ENCODE results near the gene GAGE10.

GAGE10 gene

GRCh38 chrX:49303346-49303745 is at the start of gene GAGE10:
GAGE10 (plus strand) TSS chrX:49303646; CDS start chrX:49304860, 1,214 bp downstream.
- H3K9me3 ChIP-seq (ENCODE audit: control insufficient read depth in 1 of 2, low read length in 2 of 2): no peaks in the 10 kb centered on the region
- H3K27me3 ChIP-seq (ENCODE audit: low read depth, low read length): no peaks in the 10 kb centered on the region
- H3K36me3 ChIP-seq (ENCODE audit: control insufficient read depth in 1 of 2, insufficient read depth in 2 of 2, low read length in 2 of 2): no peaks in the 10 kb centered on the region
- H3K4me3 ChIP-seq (ENCODE audit: low read depth in 1 of 2, low read length in 2 of 2): no peak within 1 kb of the TSS
- no peaks in the 10 kb centered on the region for H3K4me1 ChIP-seq (ENCODE audit: control insufficient read depth in 1 of 2, insufficient read depth in 2 of 2, low read length in 2 of 2)
- no peak within 1 kb of the TSS for H3K27ac ChIP-seq (ENCODE audit: low read length)

- Histone ChIP-seq H3K4me1 (ENCODE audit: control insufficient read depth in 1 of 2, insufficient read depth in 2 of 2, low read length in 2 of 2) (no peaks in the 10 kb centered on the region), H3K4me3 (ENCODE audit: low read depth in 1 of 2, low read length in 2 of 2) (no peak overlapping the region), H3K27me3 (ENCODE audit: low read depth, low read length) (no peaks in the 10 kb centered on the region), H3K27ac (ENCODE audit: low read length) (no peak overlapping the region), H3K9me3 (ENCODE audit: control insufficient read depth in 1 of 2, low read length in 2 of 2) (no peaks in the 10 kb centered on the region), H3K36me3 (ENCODE audit: control insufficient read depth in 1 of 2, insufficient read depth in 2 of 2, low read length in 2 of 2) (peaks cover 0 to 8% of the 10 kb centered on the region in 2 donors)
Observed at GRCh38 chrX:49254639-49255038, 48.8 kb upstream of the GAGE10 start.

- Histone ChIP-seq H3K9me3 (ENCODE audit: control insufficient read depth in 1 of 2, low read length in 2 of 2) (no peaks in the 10 kb centered on the region), H3K27me3 (ENCODE audit: low read depth, low read length) (no peaks in the 10 kb centered on the region), H3K27ac (ENCODE audit: low read length) (no peak overlapping the region), H3K36me3 (ENCODE audit: control insufficient read depth in 1 of 2, insufficient read depth in 2 of 2, low read length in 2 of 2) (no peaks in the 10 kb centered on the region), H3K4me1 (ENCODE audit: control insufficient read depth in 1 of 2, insufficient read depth in 2 of 2, low read length in 2 of 2) (no peaks in the 10 kb centered on the region), H3K4me3 (ENCODE audit: low read depth in 1 of 2, low read length in 2 of 2) (no peak overlapping the region)
Observed at GRCh38 chrX:49256268-49256995, 47.0 kb upstream of the GAGE10 start.

- H3K36me3 ChIP-seq (ENCODE audit: control insufficient read depth in 1 of 2, insufficient read depth in 2 of 2, low read length in 2 of 2): no peaks in the 10 kb centered on the region
- H3K9me3 ChIP-seq (ENCODE audit: control insufficient read depth in 1 of 2, low read length in 2 of 2): no peaks in the 10 kb centered on the region
- H3K4me1 ChIP-seq (ENCODE audit: control insufficient read depth in 1 of 2, insufficient read depth in 2 of 2, low read length in 2 of 2): no peaks in the 10 kb centered on the region
- H3K27me3 ChIP-seq (ENCODE audit: low read depth, low read length): no peaks in the 10 kb centered on the region
- no peak overlapping the region for H3K4me3 ChIP-seq (ENCODE audit: low read depth in 1 of 2, low read length in 2 of 2)
- no peak overlapping the region for H3K27ac ChIP-seq (ENCODE audit: low read length)
Observed at GRCh38 chrX:49257074-49257790, 46.2 kb upstream of the GAGE10 start.

GRCh38 chrX:49257846-49258748 is 45.3 kb upstream of the GAGE10 start:
- H3K4me1 ChIP-seq (ENCODE audit: control insufficient read depth in 1 of 2, insufficient read depth in 2 of 2, low read length in 2 of 2): no peaks in the 10 kb centered on the region
- H3K27me3 ChIP-seq (ENCODE audit: low read depth, low read length): no peaks in the 10 kb centered on the region
- H3K36me3 ChIP-seq (ENCODE audit: control insufficient read depth in 1 of 2, insufficient read depth in 2 of 2, low read length in 2 of 2): no peaks in the 10 kb centered on the region
- H3K4me3 ChIP-seq (ENCODE audit: low read depth in 1 of 2, low read length in 2 of 2): no peak overlapping the region
- no peak overlapping the region for H3K27ac ChIP-seq (ENCODE audit: low read length)
- no peaks in the 10 kb centered on the region for H3K9me3 ChIP-seq (ENCODE audit: control insufficient read depth in 1 of 2, low read length in 2 of 2)

GRCh38 chrX:49258749-49259124 is 44.7 kb upstream of the GAGE10 start:
- no peak overlapping the region for H3K4me3 ChIP-seq (ENCODE audit: low read depth in 1 of 2, low read length in 2 of 2)
- H3K9me3 ChIP-seq (ENCODE audit: control insufficient read depth in 1 of 2, low read length in 2 of 2): no peaks in the 10 kb centered on the region
- H3K27ac ChIP-seq (ENCODE audit: low read length): no peak overlapping the region
- H3K36me3 ChIP-seq (ENCODE audit: control insufficient read depth in 1 of 2, insufficient read depth in 2 of 2, low read length in 2 of 2): no peaks in the 10 kb centered on the region
- H3K4me1 ChIP-seq (ENCODE audit: control insufficient read depth in 1 of 2, insufficient read depth in 2 of 2, low read length in 2 of 2): no peaks in the 10 kb centered on the region
- H3K27me3 ChIP-seq (ENCODE audit: low read depth, low read length): no peaks in the 10 kb centered on the region

GRCh38 chrX:49260221-49260985 is 43.0 kb upstream of the GAGE10 start:
- H3K4me3 ChIP-seq (ENCODE audit: low read depth in 1 of 2, low read length in 2 of 2): no peak overlapping the region
- no peak overlapping the region for H3K27ac ChIP-seq (ENCODE audit: low read length)
- no peaks in the 10 kb centered on the region for H3K9me3 ChIP-seq (ENCODE audit: control insufficient read depth in 1 of 2, low read length in 2 of 2)
- no peaks in the 10 kb centered on the region for H3K27me3 ChIP-seq (ENCODE audit: low read depth, low read length)
- H3K4me1 ChIP-seq (ENCODE audit: control insufficient read depth in 1 of 2, insufficient read depth in 2 of 2, low read length in 2 of 2): no peaks in the 10 kb centered on the region
- H3K36me3 ChIP-seq (ENCODE audit: control insufficient read depth in 1 of 2, insufficient read depth in 2 of 2, low read length in 2 of 2): no peaks in the 10 kb centered on the region

GRCh38 chrX:49262603-49263002 is 40.8 kb upstream of the GAGE10 start:
- no peaks in the 10 kb centered on the region for H3K27me3 ChIP-seq (ENCODE audit: low read depth, low read length)
- no peak overlapping the region for H3K4me3 ChIP-seq (ENCODE audit: low read depth in 1 of 2, low read length in 2 of 2)
- H3K27ac ChIP-seq (ENCODE audit: low read length): no peak overlapping the region
- no peaks in the 10 kb centered on the region for H3K36me3 ChIP-seq (ENCODE audit: control insufficient read depth in 1 of 2, insufficient read depth in 2 of 2, low read length in 2 of 2)
- H3K9me3 ChIP-seq (ENCODE audit: control insufficient read depth in 1 of 2, low read length in 2 of 2): no peaks in the 10 kb centered on the region
- H3K4me1 ChIP-seq (ENCODE audit: control insufficient read depth in 1 of 2, insufficient read depth in 2 of 2, low read length in 2 of 2): no peaks in the 10 kb centered on the region

- Histone ChIP-seq H3K27me3 (ENCODE audit: low read depth, low read length) (no peaks in the 10 kb centered on the region), H3K4me3 (ENCODE audit: low read depth in 1 of 2, low read length in 2 of 2) (no peak overlapping the region), H3K9me3 (ENCODE audit: control insufficient read depth in 1 of 2, low read length in 2 of 2) (no peaks in the 10 kb centered on the region), H3K36me3 (ENCODE audit: control insufficient read depth in 1 of 2, insufficient read depth in 2 of 2, low read length in 2 of 2) (no peaks in the 10 kb centered on the region), H3K4me1 (ENCODE audit: control insufficient read depth in 1 of 2, insufficient read depth in 2 of 2, low read length in 2 of 2) (no peaks in the 10 kb centered on the region), H3K27ac (ENCODE audit: low read length) (no peak overlapping the region)
Observed at GRCh38 chrX:49263631-49264030, 39.8 kb upstream of the GAGE10 start.

- Histone ChIP-seq H3K36me3 (ENCODE audit: control insufficient read depth in 1 of 2, insufficient read depth in 2 of 2, low read length in 2 of 2) (no peaks in the 10 kb centered on the region), H3K9me3 (ENCODE audit: control insufficient read depth in 1 of 2, low read length in 2 of 2) (no peaks in the 10 kb centered on the region), H3K27ac (ENCODE audit: low read length) (no peak within 1 kb of the TSS), H3K4me1 (ENCODE audit: control insufficient read depth in 1 of 2, insufficient read depth in 2 of 2, low read length in 2 of 2) (no peaks in the 10 kb centered on the region), H3K27me3 (ENCODE audit: low read depth, low read length) (no peaks in the 10 kb centered on the region), H3K4me3 (ENCODE audit: low read depth in 1 of 2, low read length in 2 of 2) (no peak within 1 kb of the TSS)
Observed at GRCh38 chrX:49264460-49264859, 39.0 kb upstream of the GAGE10 start, which contains the start of gene FOXP3. FOXP3 (minus strand) TSS chrX:49264710; CDS start chrX:49258505, 6,205 bp downstream.

All from muscle layer of duodenum (tissue), 2 donors.